HT-29 (cell line): ENCODE data around the gene CCDC66. TPM values are rescaled to one million over a fixed set of nuclear protein-coding genes. Genes with fewer than 3 reads are reported as not detected.

Experiments used
- DNase-seq: peaks from one replicate; pipeline ENCODE4 v3.0.0-alpha.2; 2015; ENCODE audit warnings: low spot score
- total RNA-seq: library from RNA; depleted of rRNA; stranded (reverse); fragments of >200 nt; shearing (Covaris generic); gene quantifications from 2 replicates; pipeline ENCODE4 v1.2.3, GENCODE V29; 2014; rRNA removed

Gene CCDC66
- total RNA-seq, 1 experiment from 2014 or later = 6.2 TPM

DNA sequence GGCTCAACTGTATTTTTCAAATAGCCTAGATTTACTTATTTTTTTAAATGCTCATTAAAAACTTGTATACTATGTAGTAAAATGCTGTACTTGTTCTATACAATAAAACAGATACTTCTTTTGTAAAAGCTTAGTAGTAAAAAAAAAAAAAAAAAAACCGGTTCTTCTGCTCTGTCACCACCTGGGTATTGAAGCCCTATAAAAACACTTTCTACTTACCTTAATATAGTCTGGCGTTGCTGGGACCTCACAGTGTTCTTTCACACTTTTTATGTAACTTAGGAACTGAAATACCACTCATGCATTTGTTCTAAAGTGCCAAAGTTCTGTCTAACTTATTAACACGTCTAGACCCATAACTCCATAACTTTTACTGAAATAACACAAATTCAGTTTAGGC is 64.7 kb downstream of the CCDC66 start:
- DNase-seq = peak; percentile 45

DNA sequence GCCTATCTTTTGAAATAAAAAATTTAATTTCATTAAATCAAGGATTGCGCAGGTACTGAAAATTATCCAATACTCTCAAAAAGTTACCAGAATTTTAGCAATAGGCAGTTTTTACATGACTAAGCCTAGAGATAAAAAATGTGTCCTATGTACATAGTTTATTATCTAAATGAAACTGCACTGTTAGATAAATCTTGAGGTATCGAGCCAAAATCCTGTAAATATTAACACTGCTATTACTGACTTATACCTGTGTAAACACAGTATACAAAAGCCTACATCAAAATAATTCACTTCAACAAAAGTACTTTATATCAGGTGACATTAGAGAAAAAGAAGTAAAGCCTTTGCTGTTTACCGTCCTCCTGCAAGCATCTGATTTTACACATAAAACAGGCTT is 65.4 kb downstream of the CCDC66 start:
- DNase-seq = no peak

DNA sequence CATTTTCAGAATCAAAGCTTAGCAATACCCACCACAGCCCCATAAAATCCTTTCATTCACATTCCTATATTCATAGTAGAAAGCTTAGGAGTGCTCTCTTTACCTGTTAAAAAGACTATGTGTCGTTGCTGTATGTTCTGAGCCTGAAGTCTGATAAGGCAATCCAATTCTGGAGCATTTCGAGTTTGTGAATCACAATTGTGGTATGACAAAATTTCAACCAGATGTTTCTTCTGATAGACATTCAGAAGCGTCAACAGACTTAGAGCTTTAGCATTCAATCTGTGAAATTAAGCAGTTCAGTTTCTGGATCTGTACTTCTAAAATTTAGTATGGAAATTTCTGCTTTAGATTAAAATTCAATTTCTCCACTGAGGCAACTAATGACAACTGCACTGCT is 67.8 kb downstream of the CCDC66 start:
- DNase-seq = no peak

DNA sequence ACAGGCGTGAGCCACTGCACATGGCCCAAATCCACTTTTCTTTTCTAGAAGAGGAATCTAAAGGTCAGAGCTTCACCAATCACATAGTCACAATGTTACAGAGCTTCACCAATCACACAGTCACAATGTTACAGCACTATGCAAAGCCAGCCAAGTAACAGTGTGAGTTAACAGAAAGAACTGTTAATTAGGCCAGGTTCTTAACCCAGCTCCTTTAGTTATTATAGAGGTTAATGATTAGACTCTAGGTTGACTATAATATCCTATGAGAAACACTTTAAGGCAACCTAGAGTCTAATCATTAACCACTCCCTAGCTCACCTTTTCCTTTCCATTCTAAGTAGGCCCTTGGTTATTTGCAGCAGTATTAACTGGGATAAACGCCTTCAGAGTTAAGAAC is 72.1 kb downstream of the CCDC66 start:
- DNase-seq = peak; percentile 46

DNA sequence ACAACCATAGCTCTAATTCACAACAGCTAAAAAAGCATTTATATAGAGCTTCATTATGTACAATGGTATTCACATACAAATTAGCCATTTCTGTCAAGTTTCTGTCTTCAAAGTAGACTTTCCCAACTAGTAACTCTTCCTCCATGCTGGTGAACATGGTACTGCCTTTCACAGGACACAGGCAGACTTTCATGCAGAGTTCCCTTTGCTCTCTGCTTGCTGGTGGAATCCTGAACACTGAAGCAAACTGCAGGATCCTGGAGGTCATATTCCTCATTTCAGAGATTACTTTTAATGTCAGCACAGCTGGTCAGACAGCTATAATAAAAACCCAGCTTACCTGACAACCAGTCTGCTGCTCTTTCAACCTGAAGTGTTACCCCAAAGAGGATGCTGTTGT is 72.5 kb downstream of the CCDC66 start:
- no peak for DNase-seq

DNA sequence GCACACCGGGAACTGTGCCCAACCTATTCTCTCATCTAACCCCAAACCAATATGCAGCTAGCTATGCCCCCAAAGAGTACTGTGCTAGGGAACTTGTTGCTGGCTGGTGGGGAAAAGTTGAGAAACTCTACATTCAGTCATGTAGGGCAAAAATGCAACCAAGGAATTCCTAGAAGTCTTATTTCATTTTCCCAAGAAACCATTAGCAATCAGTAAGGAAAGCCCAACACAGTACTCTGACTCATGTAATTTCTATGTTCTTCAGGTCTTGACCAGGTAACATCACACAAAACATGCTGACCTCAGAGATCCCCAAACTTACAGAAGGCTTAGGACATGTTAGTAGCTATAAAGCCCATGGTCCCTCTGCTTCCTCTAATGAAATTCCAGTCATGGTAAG is 74.0 kb downstream of the CCDC66 start:
- DNase-seq = no peak

DNA sequence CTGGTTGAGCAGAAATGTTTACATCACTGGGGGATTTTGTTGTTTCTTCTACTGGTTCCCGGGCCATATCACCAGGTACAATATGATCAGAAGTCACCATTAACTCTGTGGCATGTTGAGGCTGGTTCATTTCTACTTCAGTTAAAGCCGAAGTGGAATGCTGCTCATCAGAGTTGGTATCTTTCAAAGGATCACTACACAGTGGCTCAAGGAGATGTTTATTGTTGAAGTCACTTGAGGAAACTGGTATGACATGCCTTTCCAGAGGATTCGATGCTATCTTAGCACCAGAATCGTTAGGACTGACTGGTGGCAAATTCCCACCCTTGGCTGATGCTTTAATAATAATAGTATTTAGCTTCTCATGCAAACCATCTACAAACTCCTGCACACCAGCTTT is 76.2 kb downstream of the CCDC66 start:
- DNase-seq = no peak

DNA sequence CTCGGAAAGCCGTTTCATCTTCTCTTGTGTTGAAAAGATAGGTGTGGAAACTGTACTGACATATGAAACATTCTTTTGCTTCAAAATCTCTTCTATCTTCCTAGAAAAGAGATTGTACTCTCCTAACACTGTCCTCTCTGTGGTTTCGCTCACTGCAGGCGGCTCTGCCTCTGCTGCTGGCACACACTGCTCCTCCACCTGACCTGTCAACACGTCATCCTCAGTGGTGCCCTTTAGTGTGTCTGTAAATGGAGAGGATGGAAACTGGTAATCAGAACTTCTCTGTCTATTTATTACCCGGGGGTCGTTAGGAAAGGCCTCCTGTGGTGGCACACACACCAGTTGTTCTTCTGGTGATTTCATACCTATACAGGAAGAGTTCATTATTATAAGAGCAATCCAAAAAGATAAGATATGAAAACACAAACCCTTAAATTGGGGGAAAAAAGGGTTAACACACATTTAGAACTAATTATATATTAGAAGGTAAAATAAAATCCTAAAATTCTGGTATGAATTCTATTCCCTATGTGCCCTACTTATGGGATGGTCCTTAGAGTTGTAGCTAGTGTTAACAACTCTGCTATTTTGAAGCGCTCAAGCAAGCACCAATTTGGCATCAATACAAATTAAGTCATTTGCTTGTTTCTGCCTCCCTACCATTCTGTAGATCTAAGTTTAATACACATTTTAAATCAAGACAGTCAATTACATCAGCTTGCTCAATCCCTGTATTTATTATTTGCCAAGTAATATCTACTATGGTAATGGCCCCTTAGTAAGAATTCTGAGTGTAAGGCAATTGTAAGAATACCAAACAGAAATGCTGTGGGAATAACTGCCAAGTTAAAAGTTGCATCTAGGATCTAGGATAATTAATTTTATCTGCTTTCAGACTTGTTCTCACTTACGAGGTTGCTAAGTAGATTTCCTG is 76.9 kb downstream of the CCDC66 start:
- no peak for DNase-seq

DNA sequence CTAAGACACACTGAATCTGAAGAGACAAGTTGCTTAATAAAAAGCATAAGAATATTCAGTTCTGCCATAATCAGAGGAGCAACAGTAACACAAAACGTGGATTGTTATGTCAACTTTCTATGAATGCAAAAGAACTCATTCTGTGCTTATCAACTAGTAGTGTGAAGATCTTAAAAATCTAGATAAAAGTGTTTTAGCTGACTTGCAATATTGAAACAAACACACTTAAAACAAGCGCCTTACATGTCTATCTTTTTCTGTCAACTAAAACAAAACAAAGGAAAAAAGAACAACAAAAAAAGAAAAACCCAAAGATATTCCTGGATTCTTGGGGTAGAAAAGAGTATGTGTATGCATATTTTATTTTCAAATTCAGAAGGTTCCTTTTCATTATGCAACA is 88.4 kb downstream of the CCDC66 start:
- no peak for DNase-seq

DNA sequence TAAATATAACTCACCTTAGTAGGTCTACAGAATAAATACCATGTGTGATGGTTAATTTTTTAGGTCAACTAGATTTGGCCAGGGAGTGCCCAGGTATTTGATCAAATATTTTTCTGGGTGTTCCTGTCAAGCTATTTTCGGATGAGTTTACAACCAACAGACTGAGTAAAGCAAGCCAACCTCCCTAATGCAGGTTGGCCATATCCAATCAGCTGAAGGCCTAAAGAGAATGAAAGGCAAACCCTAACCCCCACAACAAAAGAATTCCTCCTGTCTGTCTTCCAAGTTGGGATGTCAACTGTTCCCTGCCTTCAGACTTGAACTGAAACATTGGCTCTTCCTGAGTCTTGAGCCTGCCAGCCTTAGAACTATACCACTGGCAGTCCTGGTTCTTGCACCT is 97.5 kb downstream of the CCDC66 start:
- DNase-seq = no peak

DNA sequence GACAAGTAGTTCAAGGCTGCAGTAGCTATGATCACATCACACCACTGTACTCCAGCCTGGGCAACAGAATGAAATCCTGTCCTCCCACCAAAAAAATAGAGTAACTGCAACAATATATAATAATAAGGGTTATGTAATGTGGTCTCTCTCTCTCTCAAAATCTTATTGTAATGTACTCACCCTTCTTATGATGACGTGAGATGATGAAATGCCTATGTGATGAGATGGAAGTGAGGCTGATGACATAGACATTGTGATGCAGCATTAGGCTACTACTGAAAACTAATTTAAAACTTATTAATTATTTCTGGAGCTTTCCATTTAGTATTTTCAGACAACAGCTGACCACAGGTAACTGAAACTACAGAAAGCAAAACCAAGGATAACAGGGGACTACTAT is 98.7 kb downstream of the CCDC66 start:
- no peak for DNase-seq

DNA sequence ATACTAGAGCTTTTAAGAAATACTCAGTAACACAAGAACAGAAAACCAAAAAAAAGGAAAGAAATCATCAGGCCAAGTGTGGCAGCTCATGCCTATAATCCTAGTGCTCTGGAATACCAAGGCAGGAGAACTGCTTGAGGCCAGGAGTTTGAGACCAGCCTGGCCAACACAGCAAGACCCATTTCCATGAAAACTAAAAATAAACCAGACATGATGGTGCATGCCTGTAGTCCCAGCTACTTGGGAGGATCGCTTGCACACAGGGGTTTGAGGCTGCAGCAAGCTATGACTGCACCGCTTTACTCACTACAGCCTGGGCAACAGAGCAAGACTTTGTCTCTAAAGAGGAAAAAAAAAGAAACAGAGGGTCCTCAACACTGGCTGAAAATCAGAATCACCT is 107.8 kb downstream of the CCDC66 start:
- DNase-seq = no peak

DNA sequence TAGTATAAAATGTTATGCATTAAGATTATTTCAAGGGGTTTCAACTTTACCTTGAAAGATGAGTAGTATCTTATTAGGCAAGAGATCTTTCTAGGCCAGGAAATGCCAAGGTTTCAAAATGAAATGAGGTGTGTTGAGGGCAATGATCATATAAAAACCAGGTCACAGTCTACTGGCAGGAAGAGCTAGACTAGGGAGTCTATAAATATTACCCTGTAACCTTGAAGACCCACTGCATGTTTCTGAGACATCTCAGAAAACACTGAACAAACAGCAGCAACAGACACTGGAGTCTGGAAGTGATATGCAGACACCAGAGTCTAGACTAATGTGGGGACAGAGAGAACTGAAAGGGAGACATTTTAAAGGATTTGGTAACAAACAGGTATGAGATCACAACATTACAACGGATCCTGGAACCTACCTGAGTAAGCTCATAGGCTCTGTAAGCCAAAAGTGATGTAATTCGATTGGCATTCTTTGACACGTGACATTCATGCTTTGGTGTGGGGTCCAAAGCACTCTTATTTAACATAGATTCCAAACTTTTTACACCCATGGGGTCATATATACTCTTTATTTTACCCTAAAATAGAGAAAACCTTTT is 111.1 kb downstream of the CCDC66 start:
- DNase-seq = no peak

Other genes with a start within 250 kb of the CCDC66 start
- gene ERC2, start 88.7 kb upstream of the CCDC66 start, total RNA-seq = not detected in 2 replicates
- 21.3 and 21.5 TPM in 2 replicates for gene TASOR, start 126.1 kb downstream of the CCDC66 start, total RNA-seq
- gene ARHGEF3, start 244.8 kb downstream of the CCDC66 start, total RNA-seq = 10.9 and 13.7 TPM in 2 replicates